GM12874 (cell line): ENCODE data around the gene RAI2.

Experiments used
- TF ChIP-seq, protein P1 (sequence below): IDR thresholded peaks from 2 replicates; pipeline ENCODE4 v1.5.1; 2011; ENCODE audit warnings: low read depth, mild to moderate bottlenecking, control low read depth, low read length, moderate library complexity; ENCODE audit not compliant: insufficient read depth

The RAI2 gene

DNA sequence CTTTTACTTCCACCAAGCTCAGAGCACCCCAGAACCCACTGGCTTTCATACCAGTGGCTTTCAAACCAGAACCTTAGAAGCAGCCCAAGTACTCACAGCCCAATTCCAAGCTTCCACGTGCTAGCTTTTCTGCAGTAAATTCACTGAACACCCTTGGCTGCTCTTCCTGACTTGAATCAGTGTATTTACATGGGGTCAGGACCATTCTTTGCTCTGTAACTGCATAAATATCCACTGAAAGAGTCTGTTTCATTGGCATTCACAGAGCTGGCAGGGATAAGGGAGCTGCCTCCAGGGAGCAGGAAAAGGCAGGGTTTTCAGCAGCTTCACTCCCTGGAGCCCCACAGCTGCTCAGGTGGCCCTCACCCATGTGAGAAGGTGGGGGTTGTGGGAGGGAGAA is 43.8 kb downstream of the RAI2 start:
- TF ChIP-seq, protein P1, sequence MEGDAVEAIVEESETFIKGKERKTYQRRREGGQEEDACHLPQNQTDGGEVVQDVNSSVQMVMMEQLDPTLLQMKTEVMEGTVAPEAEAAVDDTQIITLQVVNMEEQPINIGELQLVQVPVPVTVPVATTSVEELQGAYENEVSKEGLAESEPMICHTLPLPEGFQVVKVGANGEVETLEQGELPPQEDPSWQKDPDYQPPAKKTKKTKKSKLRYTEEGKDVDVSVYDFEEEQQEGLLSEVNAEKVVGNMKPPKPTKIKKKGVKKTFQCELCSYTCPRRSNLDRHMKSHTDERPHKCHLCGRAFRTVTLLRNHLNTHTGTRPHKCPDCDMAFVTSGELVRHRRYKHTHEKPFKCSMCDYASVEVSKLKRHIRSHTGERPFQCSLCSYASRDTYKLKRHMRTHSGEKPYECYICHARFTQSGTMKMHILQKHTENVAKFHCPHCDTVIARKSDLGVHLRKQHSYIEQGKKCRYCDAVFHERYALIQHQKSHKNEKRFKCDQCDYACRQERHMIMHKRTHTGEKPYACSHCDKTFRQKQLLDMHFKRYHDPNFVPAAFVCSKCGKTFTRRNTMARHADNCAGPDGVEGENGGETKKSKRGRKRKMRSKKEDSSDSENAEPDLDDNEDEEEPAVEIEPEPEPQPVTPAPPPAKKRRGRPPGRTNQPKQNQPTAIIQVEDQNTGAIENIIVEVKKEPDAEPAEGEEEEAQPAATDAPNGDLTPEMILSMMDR = no peak

DNA sequence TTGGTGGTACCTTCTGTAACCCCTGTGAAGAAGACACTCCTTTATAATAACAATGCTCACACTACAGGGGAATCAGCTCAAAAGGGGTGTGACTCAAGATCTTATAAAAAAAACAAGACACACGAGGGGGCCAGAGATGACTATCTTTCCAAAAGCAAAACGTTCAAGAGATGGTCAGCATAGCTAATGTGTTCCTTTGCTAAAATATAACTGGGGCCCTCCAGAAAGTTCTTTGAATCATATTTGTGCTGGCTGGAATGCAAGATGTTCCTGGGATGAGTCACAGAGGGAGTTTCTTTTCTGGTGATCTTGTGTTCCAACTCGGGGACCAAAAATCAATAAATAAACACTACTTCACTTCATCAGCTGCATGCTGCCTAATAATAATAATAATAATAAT is 46.5 kb downstream of the RAI2 start:
- TF ChIP-seq, protein P1 = no peak

DNA sequence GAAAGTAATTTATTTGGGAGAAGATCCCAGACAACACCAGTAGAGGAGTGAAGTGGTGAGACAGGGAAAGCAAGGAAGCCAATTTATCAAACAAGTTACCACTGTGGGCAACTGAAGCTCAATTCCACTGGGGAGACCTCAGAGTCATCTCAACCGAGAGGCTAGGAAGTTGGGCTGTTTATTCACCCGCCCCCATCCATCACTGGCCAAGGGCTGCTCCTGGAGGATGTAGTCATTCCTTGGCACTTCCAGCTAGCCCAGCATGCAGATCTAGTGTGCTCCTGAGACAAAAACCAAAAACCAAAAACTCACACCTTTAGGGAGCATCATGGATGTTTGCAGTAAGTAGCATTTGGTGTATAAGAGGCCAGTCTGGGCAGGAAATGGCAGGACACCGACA is 47.0 kb downstream of the RAI2 start:
- TF ChIP-seq, protein P1 = no peak

DNA sequence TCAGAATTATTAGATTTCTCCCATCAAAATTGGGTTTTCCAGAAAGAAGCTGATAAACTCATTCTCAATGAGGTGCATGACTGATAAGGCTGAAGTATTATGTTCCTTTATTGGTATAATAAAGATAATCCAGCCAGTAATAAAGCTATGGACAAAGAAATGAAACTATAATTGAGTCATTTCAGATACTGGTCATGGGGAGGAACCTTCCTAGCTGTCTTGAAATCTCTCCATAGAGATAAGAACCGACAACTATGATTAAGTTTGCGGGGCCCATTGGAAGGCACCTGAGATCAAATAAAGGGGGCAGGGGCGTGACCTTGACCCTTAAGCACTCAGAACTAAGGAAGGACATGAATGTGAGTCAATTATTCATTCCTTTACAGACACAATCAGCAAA is 47.8 kb downstream of the RAI2 start:
- TF ChIP-seq, protein P1 = no peak

DNA sequence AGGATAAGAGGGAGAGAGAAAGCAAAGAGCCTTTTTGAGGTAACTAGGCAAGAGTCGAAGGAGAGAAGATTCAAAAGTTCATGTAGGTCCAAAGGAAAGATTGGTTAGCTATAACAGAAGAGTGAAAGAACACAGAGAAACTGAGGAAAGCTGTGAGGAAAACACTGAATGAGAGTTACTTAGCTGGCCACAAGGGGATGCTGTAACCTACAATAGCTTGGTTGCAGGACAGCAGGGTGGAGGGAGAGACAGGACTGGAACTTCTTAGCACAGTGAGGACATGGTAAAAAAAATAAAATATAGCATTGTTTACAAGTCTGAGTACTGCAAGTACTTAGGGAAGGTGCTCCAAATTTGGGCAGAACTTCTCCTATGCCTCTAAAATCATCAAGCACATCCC is 48.3 kb downstream of the RAI2 start:
- TF ChIP-seq, protein P1 = peak; percentile 49

DNA sequence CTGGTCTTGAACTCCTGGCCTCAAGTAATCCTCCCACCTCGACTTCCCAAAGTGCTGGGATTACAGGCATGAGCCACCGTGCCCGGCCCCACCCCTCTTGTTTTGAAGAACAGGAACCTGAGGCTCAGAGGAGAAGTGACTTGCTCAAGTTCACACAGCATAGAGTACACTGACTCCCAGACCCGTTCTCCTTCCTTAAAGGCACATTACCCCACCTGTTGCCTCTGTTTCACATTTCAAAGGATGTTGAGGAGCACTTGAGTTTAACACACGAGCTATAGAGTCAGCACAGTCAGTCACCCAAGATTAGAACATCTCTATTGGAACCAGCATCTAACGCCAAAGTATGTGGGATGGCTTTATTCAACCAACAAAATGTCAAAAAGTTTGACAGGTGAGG is 51.1 kb downstream of the RAI2 start:
- TF ChIP-seq, protein P1 = no peak

DNA sequence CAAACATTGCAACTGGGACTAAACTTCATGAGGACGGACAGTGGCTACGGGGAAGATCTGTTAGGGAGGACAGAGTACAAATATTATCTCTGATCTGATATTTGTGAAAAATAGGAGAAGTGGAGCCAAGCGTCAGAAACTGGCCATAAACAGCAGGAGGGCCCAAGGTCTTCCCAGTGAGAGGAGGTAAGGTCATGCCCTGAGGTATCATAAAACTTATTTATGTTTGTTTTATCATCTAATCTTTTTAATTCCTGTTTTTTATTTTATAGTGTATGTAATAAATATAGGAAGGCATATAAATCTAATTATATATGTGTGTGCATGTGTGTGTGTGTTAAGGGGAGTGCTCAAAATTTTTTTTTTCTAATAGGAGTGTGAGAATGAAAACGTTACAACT is 51.8 kb downstream of the RAI2 start:
- TF ChIP-seq, protein P1 = no peak

DNA sequence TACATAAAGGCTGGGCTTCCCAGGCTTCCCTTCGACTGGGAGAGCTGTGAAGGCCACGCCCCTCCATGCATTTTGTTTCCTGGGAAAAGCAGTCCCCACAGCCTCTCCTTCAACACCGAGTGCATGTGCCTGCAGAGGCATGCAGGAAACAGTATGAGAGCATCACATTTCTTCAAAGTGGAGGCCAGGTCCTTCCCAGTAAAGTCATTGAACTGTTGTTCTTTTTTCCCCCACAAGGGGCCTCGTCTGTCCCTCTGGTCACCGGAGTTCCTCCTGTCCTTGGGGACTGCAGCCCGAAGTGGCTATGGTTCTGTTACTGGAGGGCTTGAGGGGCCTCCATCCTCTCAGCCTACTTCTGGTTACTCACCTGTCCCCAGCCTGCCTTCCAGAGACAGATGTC is 56.0 kb downstream of the RAI2 start:
- TF ChIP-seq, protein P1 = no peak
